GM12878 (cell line): ENCODE data around the gene PRRC2A. TPM values are rescaled to one million over a fixed set of nuclear protein-coding genes. Genes with fewer than 3 reads are reported as not detected.

Source experiments
- CBX3 ChIP-seq: fragments of 200-600 bp; sonication (generic); IDR thresholded peaks from 2 replicates; pipeline ENCODE4 v1.6.1; 2016; ENCODE audit warnings: low read depth, borderline replicate concordance
- EP300 ChIP-seq, 2 experiments: fragments of 150-350 bp in 1 of 2; IDR thresholded peaks; 2 replicates each; pipeline ENCODE4 v1.6.1; 2011 to 2012; ENCODE audit warnings: low read depth in 2 of 2, low read length in 2 of 2, borderline replicate concordance in 1 of 2, improper control_type of control experiment in 1 of 2, inconsistent platforms in 1 of 2; ENCODE audit not compliant: control insufficient read depth in 1 of 2
- IKZF2 ChIP-seq, 2 experiments: fragments of 450-650 bp; IDR thresholded peaks; 2 replicates each; pipeline ENCODE4 v1.6.1; 2017; ENCODE audit warnings: mild to moderate bottlenecking in 2 of 2, moderate library complexity in 2 of 2
- MXI1 ChIP-seq: fragments of 150-350 bp; IDR thresholded peaks from 2 replicates; pipeline ENCODE4 v1.6.1; 2011; ENCODE audit warnings: low read depth, mild to moderate bottlenecking, inconsistent platforms, low read length, improper control_type of control experiment
- POU2F2 ChIP-seq: IDR thresholded peaks from 3 replicates; pipeline ENCODE4 v1.6.1; 2011; ENCODE audit warnings: low read depth, mild to moderate bottlenecking, low read length, borderline replicate concordance
- RAD51 ChIP-seq: fragments of 450-650 bp; IDR thresholded peaks from 2 replicates; pipeline ENCODE4 v1.6.1; 2016; ENCODE audit warnings: moderate library complexity, mild to moderate bottlenecking, inconsistent platforms
- RCOR1 ChIP-seq: conservative IDR thresholded peaks from 2 replicates; pipeline ENCODE4 v1.6.1; 2012; ENCODE audit warnings: low read depth, low read length, improper control_type of control experiment
- YY1 ChIP-seq: IDR thresholded peaks from 2 replicates; pipeline ENCODE4 v1.6.1; 2011; ENCODE audit warnings: low read depth, mild to moderate bottlenecking, low read length
- ZNF24 ChIP-seq: fragments of 450-650 bp; IDR thresholded peaks from 2 replicates; pipeline ENCODE4 v1.6.1; 2017; ENCODE audit warnings: antibody characterized with exemption, mild to moderate bottlenecking
- polyA plus RNA-seq, 11 experiments: library from polyadenylated mRNA; depleted of rRNA in 4 of 11; unstranded in 6 of 11; stranded (reverse) in 5 of 11; fragments of >200 nt; fragmentation: Nextera tagmentation in 4 of 11; fragmentation: Illumina TruSeq in 1 of 11; extraction: Ambion mirVana in 4 of 11; extraction: Trizol in 1 of 11; gene quantifications; 1 replicate in 1 of 11; 2 replicates in 10 of 11; pipeline versions ENCODE4 v1.2.1 to v1.2.3, GENCODE V29; 2011 to 2016; ENCODE audit warnings: inconsistent platforms in 2 of 11, missing spikeins in 2 of 11, low read depth in 1 of 11
- total RNA-seq, 4 experiments: library from RNA; depleted of rRNA in 3 of 4; stranded (reverse); fragments of >200 nt in 3 of 4; fragmentation: Illumina TruSeq in 1 of 4; extraction: Trizol in 1 of 4; gene quantifications; 2 replicates each; pipeline versions ENCODE4 v1.2.1 to v1.2.3, GENCODE V29; 2013 to 2021
- TF ChIP-seq, protein P1 (sequence below): IDR thresholded peaks from 2 replicates; pipeline ENCODE4 v1.6.1; 2011; ENCODE audit warnings: borderline replicate concordance, low read depth, mild to moderate bottlenecking, moderate library complexity, low read length; ENCODE audit not compliant: insufficient read depth, poor library complexity, severe bottlenecking
- TF ChIP-seq, protein P2 (sequence below): fragments of 450-650 bp; IDR thresholded peaks from 2 replicates; pipeline ENCODE4 v1.6.1; 2017; ENCODE audit warnings: low read depth, mild to moderate bottlenecking, moderate library complexity
- TF ChIP-seq, protein P3 (sequence below): fragments of 450-650 bp; conservative IDR thresholded peaks from 2 replicates; pipeline ENCODE4 v1.6.1; 2017; ENCODE audit warnings: mild to moderate bottlenecking, moderate library complexity
- TF ChIP-seq, protein P4 (sequence below): fragments of 150-350 bp; IDR thresholded peaks from 2 replicates; pipeline ENCODE4 v1.6.1; 2014; ENCODE audit warnings: mild to moderate bottlenecking, low read depth, low read length
- TF ChIP-seq, protein P5 (sequence below): fragments of 450-650 bp; IDR thresholded peaks from 2 replicates; pipeline ENCODE4 v1.6.1; 2017; ENCODE audit warnings: mild to moderate bottlenecking, moderate library complexity
- TF ChIP-seq, protein P6 (sequence below), 3 experiments: IDR thresholded peaks in 2 of 3; conservative IDR thresholded peaks in 1 of 3; 2 replicates each; pipeline ENCODE4 v1.5.1; 2011; ENCODE audit warnings: low read depth in 3 of 3, low read length in 3 of 3, mild to moderate bottlenecking in 3 of 3, control low read depth in 2 of 3, moderate library complexity in 2 of 3, inconsistent platforms in 1 of 3, mixed read lengths in 1 of 3; ENCODE audit not compliant: control insufficient read depth in 2 of 3, insufficient read depth in 1 of 3; ENCODE audit errors: extremely low read depth in 1 of 3

Gene PRRC2A
- total and polyA plus RNA-seq, 10 of the 15 experiments (the other 5 are each of a cell fraction or from before 2014, with no cell fraction given), result 0.40 to 244 (median 61.3) TPM

DNA sequence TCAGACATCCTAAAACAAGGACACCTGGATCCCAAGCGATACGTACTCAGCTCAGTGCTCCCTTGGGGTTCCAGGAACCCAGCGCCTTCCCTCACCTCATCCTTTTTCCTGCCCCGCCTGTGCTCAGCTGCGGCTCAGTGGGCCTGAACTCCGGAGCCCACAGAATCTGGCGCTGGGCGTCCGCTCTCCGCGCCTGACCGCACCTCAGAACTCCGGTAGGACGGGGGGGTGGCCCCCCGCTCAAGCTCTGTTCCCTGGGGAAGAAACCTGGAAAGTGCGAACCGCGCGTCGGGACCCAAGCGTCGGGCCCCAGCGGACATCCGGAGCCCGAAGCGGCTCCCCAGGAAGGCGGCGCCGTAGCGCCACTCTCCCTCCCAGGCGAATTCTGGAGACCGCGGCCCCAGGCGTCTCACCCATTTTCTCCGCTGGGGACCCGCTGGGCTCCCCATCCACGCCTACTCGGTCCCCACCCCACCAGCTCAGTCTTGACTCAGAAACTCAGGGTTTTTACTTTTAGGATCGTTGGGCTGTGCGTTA is 60.7 kb downstream of the PRRC2A start (continued):
- TF ChIP-seq, protein P1, sequence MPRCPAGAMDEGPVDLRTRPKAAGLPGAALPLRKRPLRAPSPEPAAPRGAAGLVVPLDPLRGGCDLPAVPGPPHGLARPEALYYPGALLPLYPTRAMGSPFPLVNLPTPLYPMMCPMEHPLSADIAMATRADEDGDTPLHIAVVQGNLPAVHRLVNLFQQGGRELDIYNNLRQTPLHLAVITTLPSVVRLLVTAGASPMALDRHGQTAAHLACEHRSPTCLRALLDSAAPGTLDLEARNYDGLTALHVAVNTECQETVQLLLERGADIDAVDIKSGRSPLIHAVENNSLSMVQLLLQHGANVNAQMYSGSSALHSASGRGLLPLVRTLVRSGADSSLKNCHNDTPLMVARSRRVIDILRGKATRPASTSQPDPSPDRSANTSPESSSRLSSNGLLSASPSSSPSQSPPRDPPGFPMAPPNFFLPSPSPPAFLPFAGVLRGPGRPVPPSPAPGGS, result no peak
- TF ChIP-seq, protein P2, sequence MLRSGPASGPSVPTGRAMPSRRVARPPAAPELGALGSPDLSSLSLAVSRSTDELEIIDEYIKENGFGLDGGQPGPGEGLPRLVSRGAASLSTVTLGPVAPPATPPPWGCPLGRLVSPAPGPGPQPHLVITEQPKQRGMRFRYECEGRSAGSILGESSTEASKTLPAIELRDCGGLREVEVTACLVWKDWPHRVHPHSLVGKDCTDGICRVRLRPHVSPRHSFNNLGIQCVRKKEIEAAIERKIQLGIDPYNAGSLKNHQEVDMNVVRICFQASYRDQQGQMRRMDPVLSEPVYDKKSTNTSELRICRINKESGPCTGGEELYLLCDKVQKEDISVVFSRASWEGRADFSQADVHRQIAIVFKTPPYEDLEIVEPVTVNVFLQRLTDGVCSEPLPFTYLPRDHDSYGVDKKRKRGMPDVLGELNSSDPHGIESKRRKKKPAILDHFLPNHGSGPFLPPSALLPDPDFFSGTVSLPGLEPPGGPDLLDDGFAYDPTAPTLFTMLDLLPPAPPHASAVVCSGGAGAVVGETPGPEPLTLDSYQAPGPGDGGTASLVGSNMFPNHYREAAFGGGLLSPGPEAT, result peak; percentile 64
- TF ChIP-seq EP300 (IDR thresholded peaks at IDR 0.05; ENCODE audit: borderline replicate concordance in 1 of 2, control insufficient read depth in 1 of 2, low read depth in 2 of 2, low read length in 2 of 2), result no peak
- TF ChIP-seq IKZF2 (IDR thresholded peaks at IDR 0.05), result peak; percentile 49 to 62
- no peak for TF ChIP-seq RAD51
- no peak; the same call in 1 of the 2 replicates for TF ChIP-seq MXI1
- TF ChIP-seq, protein P3, sequence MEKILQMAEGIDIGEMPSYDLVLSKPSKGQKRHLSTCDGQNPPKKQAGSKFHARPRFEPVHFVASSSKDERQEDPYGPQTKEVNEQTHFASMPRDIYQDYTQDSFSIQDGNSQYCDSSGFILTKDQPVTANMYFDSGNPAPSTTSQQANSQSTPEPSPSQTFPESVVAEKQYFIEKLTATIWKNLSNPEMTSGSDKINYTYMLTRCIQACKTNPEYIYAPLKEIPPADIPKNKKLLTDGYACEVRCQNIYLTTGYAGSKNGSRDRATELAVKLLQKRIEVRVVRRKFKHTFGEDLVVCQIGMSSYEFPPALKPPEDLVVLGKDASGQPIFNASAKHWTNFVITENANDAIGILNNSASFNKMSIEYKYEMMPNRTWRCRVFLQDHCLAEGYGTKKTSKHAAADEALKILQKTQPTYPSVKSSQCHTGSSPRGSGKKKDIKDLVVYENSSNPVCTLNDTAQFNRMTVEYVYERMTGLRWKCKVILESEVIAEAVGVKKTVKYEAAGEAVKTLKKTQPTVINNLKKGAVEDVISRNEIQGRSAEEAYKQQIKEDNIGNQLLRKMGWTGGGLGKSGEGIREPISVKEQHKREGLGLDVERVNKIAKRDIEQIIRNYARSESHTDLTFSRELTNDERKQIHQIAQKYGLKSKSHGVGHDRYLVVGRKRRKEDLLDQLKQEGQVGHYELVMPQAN, result 0 out of 2 replicates have a peak, but pooled peaks have one; percentile 42
- no peak for TF ChIP-seq POU2F2
- TF ChIP-seq, protein P4, sequence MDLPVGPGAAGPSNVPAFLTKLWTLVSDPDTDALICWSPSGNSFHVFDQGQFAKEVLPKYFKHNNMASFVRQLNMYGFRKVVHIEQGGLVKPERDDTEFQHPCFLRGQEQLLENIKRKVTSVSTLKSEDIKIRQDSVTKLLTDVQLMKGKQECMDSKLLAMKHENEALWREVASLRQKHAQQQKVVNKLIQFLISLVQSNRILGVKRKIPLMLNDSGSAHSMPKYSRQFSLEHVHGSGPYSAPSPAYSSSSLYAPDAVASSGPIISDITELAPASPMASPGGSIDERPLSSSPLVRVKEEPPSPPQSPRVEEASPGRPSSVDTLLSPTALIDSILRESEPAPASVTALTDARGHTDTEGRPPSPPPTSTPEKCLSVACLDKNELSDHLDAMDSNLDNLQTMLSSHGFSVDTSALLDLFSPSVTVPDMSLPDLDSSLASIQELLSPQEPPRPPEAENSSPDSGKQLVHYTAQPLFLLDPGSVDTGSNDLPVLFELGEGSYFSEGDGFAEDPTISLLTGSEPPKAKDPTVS, result no peak
- no peak for TF ChIP-seq CBX3
- TF ChIP-seq, protein P5, sequence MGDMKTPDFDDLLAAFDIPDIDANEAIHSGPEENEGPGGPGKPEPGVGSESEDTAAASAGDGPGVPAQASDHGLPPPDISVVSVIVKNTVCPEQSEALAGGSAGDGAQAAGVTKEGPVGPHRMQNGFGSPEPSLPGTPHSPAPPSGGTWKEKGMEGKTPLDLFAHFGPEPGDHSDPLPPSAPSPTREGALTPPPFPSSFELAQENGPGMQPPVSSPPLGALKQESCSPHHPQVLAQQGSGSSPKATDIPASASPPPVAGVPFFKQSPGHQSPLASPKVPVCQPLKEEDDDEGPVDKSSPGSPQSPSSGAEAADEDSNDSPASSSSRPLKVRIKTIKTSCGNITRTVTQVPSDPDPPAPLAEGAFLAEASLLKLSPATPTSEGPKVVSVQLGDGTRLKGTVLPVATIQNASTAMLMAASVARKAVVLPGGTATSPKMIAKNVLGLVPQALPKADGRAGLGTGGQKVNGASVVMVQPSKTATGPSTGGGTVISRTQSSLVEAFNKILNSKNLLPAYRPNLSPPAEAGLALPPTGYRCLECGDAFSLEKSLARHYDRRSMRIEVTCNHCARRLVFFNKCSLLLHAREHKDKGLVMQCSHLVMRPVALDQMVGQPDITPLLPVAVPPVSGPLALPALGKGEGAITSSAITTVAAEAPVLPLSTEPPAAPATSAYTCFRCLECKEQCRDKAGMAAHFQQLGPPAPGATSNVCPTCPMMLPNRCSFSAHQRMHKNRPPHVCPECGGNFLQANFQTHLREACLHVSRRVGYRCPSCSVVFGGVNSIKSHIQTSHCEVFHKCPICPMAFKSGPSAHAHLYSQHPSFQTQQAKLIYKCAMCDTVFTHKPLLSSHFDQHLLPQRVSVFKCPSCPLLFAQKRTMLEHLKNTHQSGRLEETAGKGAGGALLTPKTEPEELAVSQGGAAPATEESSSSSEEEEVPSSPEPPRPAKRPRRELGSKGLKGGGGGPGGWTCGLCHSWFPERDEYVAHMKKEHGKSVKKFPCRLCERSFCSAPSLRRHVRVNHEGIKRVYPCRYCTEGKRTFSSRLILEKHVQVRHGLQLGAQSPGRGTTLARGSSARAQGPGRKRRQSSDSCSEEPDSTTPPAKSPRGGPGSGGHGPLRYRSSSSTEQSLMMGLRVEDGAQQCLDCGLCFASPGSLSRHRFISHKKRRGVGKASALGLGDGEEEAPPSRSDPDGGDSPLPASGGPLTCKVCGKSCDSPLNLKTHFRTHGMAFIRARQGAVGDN, result 0 out of 2 replicates have a peak, but pooled peaks have one; percentile 49
- TF ChIP-seq RCOR1, result no peak
- 0 out of 2 replicates have a peak, but pooled peaks have one; percentile 8 for TF ChIP-seq ZNF24
- TF ChIP-seq, protein P6, sequence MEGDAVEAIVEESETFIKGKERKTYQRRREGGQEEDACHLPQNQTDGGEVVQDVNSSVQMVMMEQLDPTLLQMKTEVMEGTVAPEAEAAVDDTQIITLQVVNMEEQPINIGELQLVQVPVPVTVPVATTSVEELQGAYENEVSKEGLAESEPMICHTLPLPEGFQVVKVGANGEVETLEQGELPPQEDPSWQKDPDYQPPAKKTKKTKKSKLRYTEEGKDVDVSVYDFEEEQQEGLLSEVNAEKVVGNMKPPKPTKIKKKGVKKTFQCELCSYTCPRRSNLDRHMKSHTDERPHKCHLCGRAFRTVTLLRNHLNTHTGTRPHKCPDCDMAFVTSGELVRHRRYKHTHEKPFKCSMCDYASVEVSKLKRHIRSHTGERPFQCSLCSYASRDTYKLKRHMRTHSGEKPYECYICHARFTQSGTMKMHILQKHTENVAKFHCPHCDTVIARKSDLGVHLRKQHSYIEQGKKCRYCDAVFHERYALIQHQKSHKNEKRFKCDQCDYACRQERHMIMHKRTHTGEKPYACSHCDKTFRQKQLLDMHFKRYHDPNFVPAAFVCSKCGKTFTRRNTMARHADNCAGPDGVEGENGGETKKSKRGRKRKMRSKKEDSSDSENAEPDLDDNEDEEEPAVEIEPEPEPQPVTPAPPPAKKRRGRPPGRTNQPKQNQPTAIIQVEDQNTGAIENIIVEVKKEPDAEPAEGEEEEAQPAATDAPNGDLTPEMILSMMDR (IDR thresholded peaks at IDR 0.05 in 2 of 3, conservative IDR thresholded peaks at IDR 0.05 in 1 of 3; ENCODE audit: control insufficient read depth in 2 of 3, extremely low read depth in 1 of 3, insufficient read depth in 1 of 3, low read depth in 3 of 3, low read length in 3 of 3), result peak in 1 of 3 experiments; percentile 32; a peak in 3 of 6 replicates
- no peak for TF ChIP-seq YY1
- TF ChIP-seq, all 136 proteins: peak for 12
